ENCODE data around the gene FCRL2. TPM values are rescaled to one million over a fixed set of nuclear protein-coding genes. Genes with fewer than 3 reads are reported as not detected.

FCRL2 gene
- not detected in 2 replicates for total RNA-seq

GRCh38 chr1:157776971-157777391 lies at the start of gene FCRL2:
Gene FCRL2 (minus strand): TSS chr1:157777132. CDS start chr1:157777073, 59 bp downstream.

GRCh38 chr1:157819896-157820295 lies 43.0 kb upstream of the FCRL2 start, which contains the start of gene FCRL1:
Gene FCRL1 (minus strand): TSS chr1:157820120. CDS start chr1:157820037, 83 bp downstream.

GRCh38 chr1:157700732-157701131 lies 76.2 kb downstream of the FCRL2 start, which contains the start of gene FCRL3:
Gene FCRL3 (minus strand): TSS chr1:157700769. CDS start chr1:157700489, 280 bp downstream.

Other genes starting within 250 kb of the FCRL2 start
- not detected in 2 replicates for gene FCRL5, start 224.6 kb downstream of the FCRL2 start, total RNA-seq
- gene FCRL4, start 179.0 kb downstream of the FCRL2 start, total RNA-seq, result not detected in 2 replicates
- gene FCRL3, start 76.4 kb downstream of the FCRL2 start, total RNA-seq, result not detected in 2 replicates
- not detected in 2 replicates for gene FCRL1, start 43.0 kb upstream of the FCRL2 start, total RNA-seq
- gene CD5L, start 64.7 kb upstream of the FCRL2 start, total RNA-seq, result not detected in 2 replicates
- 57.7 and 58.1 TPM in 2 replicates for gene KIRREL1, start 216.5 kb upstream of the FCRL2 start, total RNA-seq